DOHH2 (cell line): ENCODE measurements around the gene HIPK2.

ENCODE experiments used
- CTCF ChIP-seq: fragments of 200-600 bp; sonication (generic); IDR thresholded peaks from one replicate; pipeline ENCODE4 v1.5.1; 2014; ENCODE audit warnings: antibody characterized with exemption, mild to moderate bottlenecking, low read depth, low read length; ENCODE audit not compliant: poor library complexity, severe bottlenecking
- EZH2phosphoT487 ChIP-seq: fragments of 200-600 bp; sonication (generic); IDR thresholded peaks from 2 replicates; pipeline ENCODE4 v1.6.1; 2017; ENCODE audit warnings: borderline replicate concordance, mild to moderate bottlenecking, antibody characterized with exemption, low read length, moderate library complexity, mixed read lengths

- TF ChIP-seq CTCF (no peak), EZH2phosphoT487 (no peak)
Measured at GRCh38 chr7:139798221-139798620, 20.4 kb upstream of the HIPK2 start.
